Activated CD4-positive, alpha-beta memory T cell treated with anti-CD3 and anti-CD28 coated beads, Interleukin-2, amount 10 ng/mL, durations not matched to agents 7 days and 5 days (primary cell): Measurements from ENCODE around the gene P2RX3. TPM values are rescaled to one million over a fixed set of nuclear protein-coding genes. Genes with fewer than 3 reads are reported as not detected.
A peak's percentile ranks its signal among the peaks of the same experiment; 100 is the strongest.
"Not testable (repeated sequence)": the region's sequence is repeated elsewhere in the genome, so short reads cannot be mapped to it uniquely, and the experiment has no call there.

Experiments
- CTCF ChIA-PET: fragments of 350-600 bp; sonication (Branson Sonifier 250); formaldehyde crosslinking; loops from one replicate; lab custom pipeline; 2021; ENCODE audit warnings: antibody characterized with exemption, inconsistent platforms; lab: Charles Lee
- POLR2A ChIA-PET: fragments of 350-600 bp; sonication (Branson Sonifier 250); formaldehyde crosslinking; loops from one replicate; lab custom pipeline; 2021; ENCODE audit warnings: antibody characterized with exemption; lab: Charles Lee
- DNase-seq: peaks from one replicate; pipeline ENCODE4 v3.0.0-alpha.2; 2020
- H3K27ac Mint-ChIP-seq: one replicate; pipeline ENCODE4 v1.8.0; 2021; ENCODE audit warnings: mild to moderate bottlenecking, mixed read lengths
- H3K27me3 Mint-ChIP-seq: one replicate; pipeline ENCODE4 v1.8.0; 2021; ENCODE audit warnings: mixed read lengths
- H3K36me3 Mint-ChIP-seq: one replicate; pipeline ENCODE4 v1.8.0; 2021; ENCODE audit warnings: low read depth, mixed read lengths
- H3K4me1 Mint-ChIP-seq: one replicate; pipeline ENCODE4 v1.8.0; 2021; ENCODE audit warnings: mixed read lengths
- H3K4me3 Mint-ChIP-seq: one replicate; pipeline ENCODE4 v1.8.0; 2021; ENCODE audit warnings: mild to moderate bottlenecking, mixed read lengths
- H3K9me3 Mint-ChIP-seq: one replicate; pipeline ENCODE4 v1.8.0; 2021; ENCODE audit warnings: mixed read lengths
- total RNA-seq, 2 experiments: library from RNA; stranded (reverse); gene quantifications; one replicate each; pipeline ENCODE4 v1.2.3, GENCODE V29; 2021

The P2RX3 gene
- total RNA-seq, 2 experiments from 2014 or later, result not detected

- peak overlapping the region; percentile 98 for H3K27ac Mint-ChIP-seq
- peak; percentile 39 for DNase-seq
- no peaks in the 10 kb centered on the region for H3K9me3 Mint-ChIP-seq
- peaks cover 35% of the 10 kb centered on the region for H3K36me3 Mint-ChIP-seq
- POLR2A ChIA-PET, result interaction anchor here (1.3 to 6.4 kb wide), 5 partner anchors 11 to 1770 kb away, joined by 4 to 127 read pairs (median 9); partner anchors contain the start of genes FAM111B, SLC43A3 and TNKS1BP1
- CTCF ChIA-PET, result interaction anchor here (1.1 to 3.0 kb wide), 4 partner anchors 10 to 191 kb away, joined by 3 to 18 read pairs (median 6); partner anchors contain the start of gene TNKS1BP1
- peaks cover 15% of the 10 kb centered on the region for H3K27me3 Mint-ChIP-seq
- peaks cover 40% of the 10 kb centered on the region for H3K4me1 Mint-ChIP-seq
- peak overlapping the region; percentile 97 for H3K4me3 Mint-ChIP-seq
These were observed 2.0 kb upstream of the P2RX3 start for GRCh38 chr11:57336111-57336666.

- peak overlapping the region; percentile 98 for H3K27ac Mint-ChIP-seq
These were observed 1.3 kb upstream of the P2RX3 start for GRCh38 chr11:57336856-57337255.

GRCh38 chr11:57339328-57339727 is 1.2 kb downstream of the P2RX3 start:
- H3K9me3 Mint-ChIP-seq, result no peaks in the 10 kb centered on the region
- H3K36me3 Mint-ChIP-seq, result peaks cover 6% of the 10 kb centered on the region
- POLR2A ChIA-PET, result interaction anchor here (1.3 to 6.4 kb wide), 2 partner anchors 14 to 15 kb away, joined by 5 to 127 read pairs; partner anchors contain the start of gene TNKS1BP1
- H3K4me3 Mint-ChIP-seq, result no peak overlapping the region
- CTCF ChIA-PET, result interaction anchor here (0.5 to 1.5 kb wide), 3 partner anchors 8 to 439 kb away, joined by 3 to 4 read pairs (median 4); no protein-coding TSS in a partner anchor
- no peak for DNase-seq
- no peak overlapping the region for H3K27ac Mint-ChIP-seq
- peaks cover 19% of the 10 kb centered on the region for H3K4me1 Mint-ChIP-seq
- H3K27me3 Mint-ChIP-seq, result peaks cover 15% of the 10 kb centered on the region

More at GRCh38 chr11:57336856-57337255, 1.3 kb upstream of the P2RX3 start:
- Mint-ChIP-seq H3K36me3 (peaks cover 28% of the 10 kb centered on the region), H3K4me1 (peaks cover 39% of the 10 kb centered on the region), H3K27me3 (peaks cover 15% of the 10 kb centered on the region)
- not testable (repeated sequence) for H3K4me3 Mint-ChIP-seq, H3K9me3 Mint-ChIP-seq, DNase-seq
- ChIA-PET POLR2A (interaction anchor here (2.7 to 6.4 kb wide), 2 partner anchors 12 to 25 kb away, joined by 12 to 127 read pairs; partner anchors contain the start of gene TNKS1BP1), CTCF (interaction anchor here (0.7 to 1.1 kb wide), 4 partner anchors 9 to 191 kb away, joined by 3 to 4 read pairs (median 3); no protein-coding TSS in a partner anchor)

- ChIA-PET CTCF (no interaction called here), POLR2A (interaction anchor here (1.3 kb wide), 1 partner anchor 15 kb away, joined by 5 read pairs; no protein-coding TSS in a partner anchor)
- H3K9me3 Mint-ChIP-seq, result no peaks in the 10 kb centered on the region
- H3K27ac Mint-ChIP-seq, result no peak overlapping the region
- no peak overlapping the region for H3K4me3 Mint-ChIP-seq
- DNase-seq, result no peak
- peaks cover 11% of the 10 kb centered on the region for H3K4me1 Mint-ChIP-seq
- no peaks in the 10 kb centered on the region for H3K36me3 Mint-ChIP-seq
- H3K27me3 Mint-ChIP-seq, result peaks cover 15% of the 10 kb centered on the region
These were observed 2.0 kb downstream of the P2RX3 start for GRCh38 chr11:57340039-57340615.

- H3K36me3 Mint-ChIP-seq, result no peaks in the 10 kb centered on the region
- no peak overlapping the region for H3K27ac Mint-ChIP-seq
- ChIA-PET POLR2A (no interaction called here), CTCF (no interaction called here)
- DNase-seq, result no peak
- no peaks in the 10 kb centered on the region for H3K9me3 Mint-ChIP-seq
- H3K27me3 Mint-ChIP-seq, result peaks cover 15% of the 10 kb centered on the region
- H3K4me1 Mint-ChIP-seq, result peaks cover 5% of the 10 kb centered on the region
- no peak overlapping the region for H3K4me3 Mint-ChIP-seq
These were observed 3.2 kb downstream of the P2RX3 start for GRCh38 chr11:57341250-57341808.

- H3K36me3 Mint-ChIP-seq, result no peaks in the 10 kb centered on the region
- H3K4me1 Mint-ChIP-seq, result no peaks in the 10 kb centered on the region
- ChIA-PET CTCF (interaction anchor here (1.4 to 2.1 kb wide), 2 partner anchors 115 to 226 kb away, joined by 3 to 11 read pairs; no protein-coding TSS in a partner anchor), POLR2A (no interaction called here)
- DNase-seq, result no peak
- peaks cover 15% of the 10 kb centered on the region for H3K27me3 Mint-ChIP-seq
- H3K27ac Mint-ChIP-seq, result no peak overlapping the region
- no peak overlapping the region for H3K4me3 Mint-ChIP-seq
- H3K9me3 Mint-ChIP-seq, result no peaks in the 10 kb centered on the region
These were observed 4.5 kb downstream of the P2RX3 start for GRCh38 chr11:57342702-57343101.

- Mint-ChIP-seq H3K4me1 (no peaks in the 10 kb centered on the region), H3K27ac (no peak overlapping the region), H3K36me3 (no peaks in the 10 kb centered on the region), H3K9me3 (no peaks in the 10 kb centered on the region), H3K4me3 (no peak overlapping the region), H3K27me3 (peaks cover 17% of the 10 kb centered on the region)
- POLR2A ChIA-PET, result no interaction called here
- no peak for DNase-seq
- CTCF ChIA-PET, result interaction anchor here (1.4 to 2.1 kb wide), 2 partner anchors 114 to 225 kb away, joined by 3 to 11 read pairs; no protein-coding TSS in a partner anchor
These were observed 5.7 kb downstream of the P2RX3 start for GRCh38 chr11:57343825-57344224.

GRCh38 chr11:57344826-57345225 is 6.7 kb downstream of the P2RX3 start:
- Mint-ChIP-seq H3K27me3 (peaks cover 10% of the 10 kb centered on the region), H3K36me3 (no peaks in the 10 kb centered on the region), H3K4me1 (no peaks in the 10 kb centered on the region), H3K9me3 (no peaks in the 10 kb centered on the region), H3K4me3 (no peak overlapping the region), H3K27ac (no peak overlapping the region)
- POLR2A ChIA-PET, result no interaction called here
- CTCF ChIA-PET, result interaction anchor here (1.9 to 2.1 kb wide), 3 partner anchors 19 to 149 kb away, joined by 5 to 13 read pairs (median 11); no protein-coding TSS in a partner anchor
- DNase-seq, result no peak

- Mint-ChIP-seq H3K4me3 (no peak overlapping the region), H3K27me3 (peaks cover 5% of the 10 kb centered on the region), H3K36me3 (no peaks in the 10 kb centered on the region), H3K27ac (no peak overlapping the region), H3K4me1 (peaks cover 2% of the 10 kb centered on the region), H3K9me3 (no peaks in the 10 kb centered on the region)
- DNase-seq, result peak; percentile 67
- POLR2A ChIA-PET, result interaction anchor here (0.6 to 0.8 kb wide), 2 partner anchors 80 to 396 kb away, joined by 3 read pairs; partner anchors contain the start of gene SELENOH
- CTCF ChIA-PET, result interaction anchor here (0.7 to 2.1 kb wide), 20 partner anchors 9 to 299 kb away, joined by 3 to 26 read pairs (median 6); partner anchors contain the start of genes SLC43A1, SLC43A3 and SSRP1
These were observed 7.5 kb downstream of the P2RX3 start for GRCh38 chr11:57345555-57346211.

- Mint-ChIP-seq H3K27ac (no peak overlapping the region), H3K4me3 (no peak overlapping the region), H3K4me1 (peaks cover 2% of the 10 kb centered on the region), H3K36me3 (no peaks in the 10 kb centered on the region), H3K9me3 (peaks cover 5% of the 10 kb centered on the region), H3K27me3 (peaks cover 10% of the 10 kb centered on the region)
- DNase-seq, result no peak
- CTCF ChIA-PET, result interaction anchor here (0.6 to 2.1 kb wide), 6 partner anchors 8 to 297 kb away, joined by 3 to 26 read pairs (median 4); partner anchors contain the start of gene P2RX3
- POLR2A ChIA-PET, result no interaction called here
These were observed 9.2 kb downstream of the P2RX3 start for GRCh38 chr11:57347336-57347735.

GRCh38 chr11:57348052-57348451 is 9.9 kb downstream of the P2RX3 start:
- ChIA-PET CTCF (interaction anchor here (0.6 to 1.5 kb wide), 6 partner anchors 9 to 296 kb away, joined by 3 to 4 read pairs (median 4); partner anchors contain the start of gene P2RX3), POLR2A (interaction anchor here (0.9 kb wide), 1 partner anchor 15 kb away, joined by 3 read pairs; no protein-coding TSS in a partner anchor)
- H3K36me3 Mint-ChIP-seq, result no peaks in the 10 kb centered on the region
- peaks cover 2% of the 10 kb centered on the region for H3K4me1 Mint-ChIP-seq
- H3K27ac Mint-ChIP-seq, result no peak overlapping the region
- DNase-seq, result no peak
- peaks cover 10% of the 10 kb centered on the region for H3K27me3 Mint-ChIP-seq
- no peak overlapping the region for H3K4me3 Mint-ChIP-seq
- peaks cover 5% of the 10 kb centered on the region for H3K9me3 Mint-ChIP-seq
